Urinary bladder (tissue), 4 donors: ENCODE results near the gene POMT2. TPM values are rescaled to one million over a fixed set of nuclear protein-coding genes. Genes with fewer than 3 reads are reported as not detected.
"Not testable (repeated sequence)": the region's sequence is repeated elsewhere in the genome, so short reads cannot be mapped to it uniquely, and the experiment has no call there.

Source experiments
- DNase-seq: peaks from one replicate; pipeline ENCODE4 v3.0.0-alpha.2; 2015; ENCODE audit errors: extremely low spot score
- H3K27ac ChIP-seq: one replicate; pipeline ENCODE4 v1.5.1; 2013; ENCODE audit warnings: low read depth, mild to moderate bottlenecking, moderate library complexity
- H3K36me3 ChIP-seq: one replicate; pipeline ENCODE4 v1.6.1; 2013; ENCODE audit warnings: mild to moderate bottlenecking, moderate library complexity; ENCODE audit not compliant: insufficient read depth
- H3K4me1 ChIP-seq: one replicate; pipeline ENCODE4 v1.6.1; 2013; ENCODE audit warnings: mild to moderate bottlenecking, moderate library complexity; ENCODE audit not compliant: insufficient read depth
- H3K4me3 ChIP-seq: one replicate; pipeline ENCODE4 v1.5.1; 2013; ENCODE audit warnings: low read depth, low read length
- WGBS: extraction: QIAGEN DNeasy Blood & Tissue Kit; methylation state at CpG from one replicate; pipeline ENCODE4 v1.1.7; 2013; 5-methylcytosine and 5-hydroxymethylcytosine counted together
- polyA plus RNA-seq: library from polyadenylated mRNA; stranded (reverse); fragments of 200-250 nt; gene quantifications from one replicate; pipeline ENCODE4 v1.2.3, GENCODE V29; 2013
- total RNA-seq: library from RNA; depleted of rRNA; stranded (reverse); fragments of >200 nt; gene quantifications from one replicate; pipeline ENCODE4 v1.2.3, GENCODE V29; 2014
- donor health status: healthy with polysubstance abuse.
- donor health status: healthy.

Gene POMT2
- total and polyA plus RNA-seq, 2 donors = 10.5 to 16.7 TPM

DNA sequence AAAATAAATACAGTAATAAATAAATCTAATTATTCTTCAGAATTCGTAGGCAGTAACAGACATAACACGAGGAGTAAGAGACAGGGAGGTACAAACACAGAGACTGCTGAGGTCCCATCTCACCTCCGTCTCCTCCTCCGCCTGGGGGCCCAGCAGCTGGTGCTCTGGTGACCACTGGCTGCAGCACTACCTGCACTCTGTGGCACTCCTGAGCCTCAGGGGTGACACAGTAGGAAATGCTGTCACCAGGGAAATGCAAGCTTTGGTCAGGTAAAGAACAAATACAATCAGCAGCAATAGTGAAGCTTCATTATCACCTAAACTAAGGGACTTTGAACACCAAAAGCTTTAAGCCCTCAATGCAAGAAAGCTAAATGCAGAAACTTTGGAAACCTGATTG is 19.7 kb upstream of the POMT2 start:
- Histone ChIP-seq H3K27ac (no peak overlapping the region), H3K4me3 (no peak overlapping the region), H3K36me3 (no peaks in the 10 kb centered on the region), H3K4me1 (no peaks in the 10 kb centered on the region)
- DNase-seq = no peak
- WGBS = 84% methylated on average over 4 of the region's 4 CpGs

- H3K4me3 ChIP-seq = no peak overlapping the region
- no peaks in the 10 kb centered on the region for H3K4me1 ChIP-seq
- DNase-seq = no peak
- WGBS = 100% methylated on average over 1 of the region's 1 CpG
- H3K36me3 ChIP-seq = no peaks in the 10 kb centered on the region
- no peak overlapping the region for H3K27ac ChIP-seq
Observed at GRCh38 chr14:77339407-77339806, 18.7 kb upstream of the POMT2 start.

GRCh38 chr14:77338302-77338701 is 17.6 kb upstream of the POMT2 start:
- WGBS = 72% methylated on average over 2 of the region's 2 CpGs
- no peak for DNase-seq

GRCh38 chr14:77337880-77338279 is 17.2 kb upstream of the POMT2 start:
- DNase-seq = no peak
- Histone ChIP-seq H3K4me3 (no peak overlapping the region), H3K4me1 (no peaks in the 10 kb centered on the region), H3K36me3 (no peaks in the 10 kb centered on the region), H3K27ac (no peak overlapping the region)
- WGBS = 89% methylated on average over 3 of the region's 3 CpGs

More at GRCh38 chr14:77338302-77338701, 17.6 kb upstream of the POMT2 start:
- Histone ChIP-seq H3K36me3 (no peaks in the 10 kb centered on the region), H3K27ac (no peak overlapping the region), H3K4me3 (no peak overlapping the region), H3K4me1 (no peaks in the 10 kb centered on the region)

- H3K27ac ChIP-seq, H3K4me1 ChIP-seq, DNase-seq, H3K36me3 ChIP-seq, H3K4me3 ChIP-seq: not testable (repeated sequence)
- 95% methylated on average over 9 of the region's 9 CpGs for WGBS
Observed at GRCh38 chr14:77337255-77337654, 16.6 kb upstream of the POMT2 start.

DNA sequence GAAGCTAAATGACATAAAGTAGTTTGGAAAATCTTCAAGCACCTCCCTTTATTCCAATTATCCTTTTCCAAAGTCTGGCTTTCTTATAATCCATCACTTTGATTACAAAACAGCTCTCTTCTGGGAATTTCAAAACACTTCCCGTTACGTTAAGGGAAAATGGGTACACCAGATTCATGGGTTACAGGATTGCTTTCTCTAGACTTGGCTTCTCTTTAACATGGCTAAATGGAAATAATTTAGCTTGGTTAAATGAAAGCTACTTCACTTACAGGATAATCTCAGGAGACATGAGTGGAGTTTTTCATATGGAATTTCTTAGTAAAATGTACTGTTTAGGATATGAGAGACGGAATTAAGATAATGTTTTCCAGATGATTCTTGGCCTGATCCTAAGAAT is 14.9 kb upstream of the POMT2 start:
- H3K36me3 ChIP-seq = no peaks in the 10 kb centered on the region
- H3K27ac ChIP-seq = no peak overlapping the region
- WGBS = 87% methylated on average over 3 of the region's 3 CpGs
- DNase-seq = no peak
- no peak overlapping the region for H3K4me3 ChIP-seq
- H3K4me1 ChIP-seq = no peaks in the 10 kb centered on the region

DNA sequence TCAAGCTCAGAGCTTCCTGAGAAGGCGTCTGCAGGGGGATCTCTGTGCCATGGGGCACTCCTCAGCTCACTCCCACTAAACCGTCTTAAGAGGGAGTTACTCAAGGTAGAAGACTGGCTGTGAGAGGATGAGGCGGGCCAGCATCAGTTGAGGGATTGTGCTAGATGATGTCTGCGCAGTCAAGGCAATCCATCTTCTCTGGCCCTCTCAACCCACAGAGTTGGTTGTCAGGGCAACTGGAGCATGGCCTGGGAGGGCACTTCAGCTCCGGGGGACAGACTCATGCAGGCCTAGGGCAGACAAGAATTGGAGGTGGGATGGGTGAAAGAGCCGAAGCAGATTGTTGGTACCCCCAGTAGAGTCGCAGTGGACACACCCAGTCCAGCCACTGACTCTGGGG is 9.2 kb upstream of the POMT2 start:
- no peak for DNase-seq
- Histone ChIP-seq H3K4me3 (no peak overlapping the region), H3K27ac (no peak overlapping the region), H3K4me1 (no peaks in the 10 kb centered on the region), H3K36me3 (no peaks in the 10 kb centered on the region)
- 89% methylated on average over 7 of the region's 7 CpGs for WGBS

DNA sequence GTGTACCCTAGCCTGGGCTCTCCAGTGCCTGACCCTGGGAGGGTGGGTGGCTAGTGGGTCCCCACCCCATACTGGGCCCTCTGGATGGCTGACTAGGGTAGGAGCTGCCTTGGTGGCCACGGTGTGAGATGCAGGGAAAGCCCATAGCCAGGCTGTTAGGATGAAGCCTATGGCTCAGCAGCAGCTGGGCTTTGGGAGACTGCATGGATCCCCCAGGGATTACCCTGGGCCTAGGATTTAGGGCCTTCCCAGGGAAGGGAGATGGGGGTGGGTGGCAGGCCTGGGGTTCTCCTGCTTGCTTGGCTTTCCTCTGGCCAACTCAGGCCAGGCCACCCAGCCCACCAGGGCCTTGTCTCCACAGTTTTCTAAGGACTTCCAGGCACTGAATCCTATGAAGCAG is 6.4 kb upstream of the POMT2 start:
- 87% methylated on average over 1 of the region's 1 CpG for WGBS

DNA sequence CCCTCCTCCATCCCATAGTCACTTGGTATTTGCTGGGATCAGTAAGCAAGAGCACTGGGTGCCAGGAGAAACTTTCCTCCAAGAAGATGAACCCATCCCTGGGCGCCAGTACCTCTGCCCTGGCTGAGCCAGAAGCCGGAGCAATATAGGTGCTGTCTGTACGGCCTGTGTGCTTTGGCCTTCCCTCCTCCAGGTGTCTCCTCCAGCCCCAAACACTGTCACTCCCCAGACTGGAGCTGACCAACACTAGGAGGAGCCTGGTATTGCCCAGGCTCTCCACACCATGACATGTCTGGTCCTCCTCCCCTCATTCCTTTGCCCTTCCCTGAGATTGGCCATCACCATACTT is 5.0 kb upstream of the POMT2 start:
- no peak overlapping the region for H3K4me3 ChIP-seq
- H3K36me3 ChIP-seq = no peaks in the 10 kb centered on the region
- WGBS = 88% methylated on average over 3 of the region's 3 CpGs
- H3K27ac ChIP-seq = no peak overlapping the region
- no peaks in the 10 kb centered on the region for H3K4me1 ChIP-seq
- DNase-seq = no peak

More for the DNA sequence above, 6.4 kb upstream of the POMT2 start:
- DNase-seq = no peak
- no peak overlapping the region for H3K27ac ChIP-seq
- no peaks in the 10 kb centered on the region for H3K4me1 ChIP-seq
- no peaks in the 10 kb centered on the region for H3K36me3 ChIP-seq
- no peak overlapping the region for H3K4me3 ChIP-seq

DNA sequence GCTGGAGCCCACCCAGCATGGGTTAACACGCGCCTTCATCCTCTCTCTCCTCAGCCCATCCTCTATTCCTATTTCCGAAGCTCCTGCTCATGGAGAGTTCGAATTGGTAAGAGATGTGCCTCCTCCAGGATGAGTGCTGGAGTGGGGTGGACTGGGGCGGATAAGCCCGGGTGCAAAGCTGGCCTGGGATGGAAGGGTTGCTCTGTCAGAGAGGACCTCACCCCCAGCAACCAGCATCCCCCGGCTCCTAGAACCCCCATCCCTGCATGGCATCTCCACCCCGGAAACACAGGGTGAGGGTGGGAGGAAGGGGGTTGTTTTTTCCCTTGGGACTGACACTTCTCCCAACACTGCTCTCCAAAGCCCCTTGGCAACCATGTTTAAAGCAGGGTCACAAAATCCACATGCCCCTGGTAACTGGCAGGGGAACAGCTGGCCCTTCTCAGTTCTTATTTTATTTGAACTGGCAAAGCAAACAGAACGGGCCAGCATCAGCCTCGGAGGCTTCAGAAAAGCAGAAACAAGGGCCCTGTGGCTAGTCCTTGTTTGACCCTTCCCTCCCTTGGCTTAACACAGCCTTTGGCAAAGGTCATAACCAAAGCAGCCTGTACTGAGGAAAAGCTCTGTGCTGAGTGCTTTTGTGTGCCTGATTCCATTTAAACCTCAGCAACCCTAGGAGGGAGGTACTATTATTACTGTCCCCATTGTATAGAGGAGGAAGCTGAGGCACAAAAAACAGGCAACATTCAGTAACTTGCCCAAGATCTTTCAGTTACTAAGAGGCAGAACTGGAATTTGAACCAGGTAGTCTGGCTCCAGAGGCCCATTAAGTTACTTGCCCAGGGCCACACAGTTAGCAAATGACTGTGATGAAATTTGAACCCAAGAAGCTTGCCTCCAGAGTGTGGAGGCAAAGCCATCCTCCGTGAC is 4.4 kb upstream of the POMT2 start:
- DNase-seq = no peak
- Histone ChIP-seq H3K4me3 (no peak overlapping the region), H3K4me1 (no peaks in the 10 kb centered on the region), H3K36me3 (no peaks in the 10 kb centered on the region), H3K27ac (no peak overlapping the region)
- 76% methylated on average over 11 of the region's 11 CpGs for WGBS

DNA sequence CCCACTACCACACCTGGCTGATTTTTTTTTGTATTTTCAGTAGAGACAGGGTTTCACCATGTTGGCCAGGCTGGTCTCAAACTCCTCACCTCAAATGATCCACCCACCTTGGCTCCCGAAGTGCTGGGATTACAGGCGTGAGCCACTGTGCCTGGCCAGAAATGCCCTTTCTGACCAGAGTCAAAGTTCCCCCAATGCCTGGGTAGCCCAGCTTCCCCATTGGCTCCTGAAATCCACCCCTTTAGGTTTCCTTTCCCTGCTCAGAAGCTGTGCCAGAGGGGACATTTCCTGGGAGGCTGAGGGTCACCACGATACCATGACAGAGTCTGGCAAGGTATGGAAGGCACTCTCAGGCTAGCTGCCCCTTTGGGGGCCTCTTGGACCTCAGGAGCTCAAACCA is 3.6 kb upstream of the POMT2 start:
- no peaks in the 10 kb centered on the region for H3K36me3 ChIP-seq
- H3K4me1 ChIP-seq = no peaks in the 10 kb centered on the region
- no peak for DNase-seq
- 86% methylated on average over 3 of the region's 3 CpGs for WGBS
- no peak overlapping the region for H3K27ac ChIP-seq
- no peak overlapping the region for H3K4me3 ChIP-seq

DNA sequence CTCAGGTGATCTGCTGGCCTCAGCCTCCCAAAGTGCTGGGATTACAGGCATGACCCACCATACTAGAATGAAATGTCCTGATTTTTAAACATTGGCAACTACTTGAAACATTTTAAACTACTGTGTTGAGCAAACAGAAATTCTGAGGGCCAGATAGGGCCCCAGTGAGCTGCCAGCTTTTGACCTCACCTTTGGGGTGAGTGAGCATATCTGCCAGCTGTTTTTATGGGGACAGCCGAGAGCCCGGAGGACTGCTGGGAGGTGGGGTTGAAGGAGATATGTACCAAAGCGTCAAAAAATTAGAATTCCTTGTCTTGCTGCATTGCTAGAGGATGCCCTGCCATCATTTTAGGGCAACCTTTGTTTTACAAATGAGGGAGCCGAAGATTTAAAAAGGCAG is 2.9 kb upstream of the POMT2 start:
- no peak overlapping the region for H3K27ac ChIP-seq
- no peak for DNase-seq
- H3K4me3 ChIP-seq = no peak overlapping the region
- H3K4me1 ChIP-seq = no peaks in the 10 kb centered on the region
- H3K36me3 ChIP-seq = no peaks in the 10 kb centered on the region
- 94% methylated on average over 4 of the region's 4 CpGs for WGBS

GRCh38 chr14:77322951-77323350 is 2.3 kb upstream of the POMT2 start:
- no peaks in the 10 kb centered on the region for H3K4me1 ChIP-seq
- no peaks in the 10 kb centered on the region for H3K36me3 ChIP-seq
- H3K27ac ChIP-seq = no peak overlapping the region
- 97% methylated on average over 5 of the region's 5 CpGs for WGBS
- DNase-seq = no peak
- no peak overlapping the region for H3K4me3 ChIP-seq

DNA sequence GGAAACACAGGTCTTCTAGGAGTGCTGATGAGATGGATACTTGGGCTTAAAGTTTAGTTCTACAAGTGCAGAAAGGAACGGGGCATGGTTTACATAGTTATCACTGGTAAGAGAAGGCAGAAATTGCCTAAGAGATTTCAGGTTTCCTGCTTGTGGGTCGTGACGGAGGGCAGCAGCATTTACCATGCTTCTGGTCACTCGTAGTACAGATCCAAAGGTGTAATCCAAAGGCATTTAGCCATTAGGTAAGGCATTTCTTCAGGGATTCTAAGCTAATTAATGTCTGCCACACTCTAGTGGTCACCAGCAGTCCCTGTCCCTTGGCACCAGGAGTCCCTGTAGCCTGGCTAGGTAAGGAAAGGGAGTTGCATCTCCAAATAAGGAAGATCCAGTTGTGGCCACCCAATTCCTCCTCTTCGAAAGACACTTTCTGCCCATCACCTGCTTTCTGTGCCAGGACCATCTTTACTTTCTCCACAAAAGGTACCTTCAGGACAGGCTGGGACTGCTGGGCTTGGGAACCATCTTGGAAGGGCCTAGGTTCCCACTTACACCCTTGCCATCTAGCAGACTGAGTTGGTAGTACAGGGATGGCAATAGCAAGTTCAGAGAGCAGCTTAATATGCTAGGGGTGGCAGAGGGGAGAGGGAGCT is 1.7 kb upstream of the POMT2 start:
- no peak for DNase-seq
- H3K4me1 ChIP-seq = no peaks in the 10 kb centered on the region
- WGBS = 63% methylated on average over 5 of the region's 5 CpGs

More for the DNA sequence above, 1.7 kb upstream of the POMT2 start:
- no peak overlapping the region for H3K4me3 ChIP-seq
- no peak overlapping the region for H3K27ac ChIP-seq
- H3K36me3 ChIP-seq = no peaks in the 10 kb centered on the region
